HG03280 (cell line): Measurements from ENCODE around the gene ODC1.
A peak's percentile ranks its signal among the peaks of the same experiment; 100 is the strongest.
"Not testable (repeated sequence)": the region's sequence is repeated elsewhere in the genome, so short reads cannot be mapped to it uniquely, and the experiment has no call there.

ENCODE experiments used
- ATAC-seq: cut with Tn5 transposase; IDR thresholded peaks from one replicate; pipeline ENCODE4 v1.9.1; 2021; ENCODE audit warnings: mild to moderate bottlenecking, moderate library complexity; ENCODE audit not compliant: unreplicated experiment

Gene ODC1

DNA sequence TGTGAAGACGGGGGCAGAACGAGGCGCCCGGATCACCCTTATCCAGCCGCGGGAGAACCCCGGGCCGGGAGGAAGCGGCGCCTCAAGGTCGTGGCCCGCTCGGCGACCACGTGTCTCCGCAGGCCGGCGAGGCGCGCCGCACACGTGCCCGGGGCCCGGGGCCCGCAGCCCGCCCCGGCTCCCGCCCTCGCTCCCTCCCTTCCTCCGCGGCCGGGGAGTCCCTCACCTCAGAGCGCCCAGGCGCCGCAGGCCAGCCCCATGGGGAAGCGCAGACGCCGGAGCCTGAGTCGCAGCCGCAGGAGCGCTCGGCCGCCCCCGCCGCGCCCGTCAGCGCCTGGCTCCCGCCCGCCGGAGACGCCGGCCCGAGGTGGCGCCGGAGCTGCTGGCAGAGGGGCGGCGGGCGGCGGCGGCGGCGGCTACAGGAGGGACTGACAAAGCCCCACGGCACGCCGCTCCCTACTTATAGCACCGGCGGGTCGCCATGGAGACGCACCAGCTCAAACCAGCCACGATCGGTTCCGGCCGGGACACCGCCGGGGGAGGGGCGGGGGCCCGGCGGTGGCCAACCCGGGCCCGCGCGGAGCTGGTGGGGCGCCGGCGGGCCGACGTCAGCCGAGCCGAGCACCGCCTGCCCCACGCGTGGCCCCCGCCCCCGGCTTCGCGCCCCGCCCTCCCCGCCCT, at the start of gene ODC1:
Gene ODC1 (minus strand): TSS at position 433 of the 681 bp plus-strand sequence. CDS start 3,295 bp downstream, outside the sequence.
- peak; percentile 74 for ATAC-seq

DNA sequence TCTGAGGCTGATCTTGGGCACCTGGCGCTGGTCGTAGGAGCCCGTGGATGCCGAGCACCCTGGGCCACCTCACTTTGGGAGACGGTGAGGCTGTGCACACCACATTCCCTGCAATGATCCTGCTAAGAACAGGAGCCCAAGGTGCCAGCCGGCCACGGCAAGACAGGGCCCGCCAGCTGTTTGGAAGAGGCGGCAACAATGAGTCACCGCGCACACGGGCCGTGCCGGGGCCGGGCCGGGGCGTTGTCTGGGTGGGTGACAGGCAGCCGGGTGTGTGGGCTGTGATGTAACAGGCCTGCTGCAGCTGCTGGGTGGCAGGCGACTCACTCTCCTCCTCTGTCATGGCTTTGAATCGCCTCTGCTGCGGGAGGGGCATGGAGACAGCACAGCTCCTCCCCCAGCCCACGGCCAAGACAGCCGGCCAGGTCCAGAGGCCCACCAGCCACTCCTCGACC, 49.7 kb upstream of the ODC1 start:
- ATAC-seq = no peak

DNA sequence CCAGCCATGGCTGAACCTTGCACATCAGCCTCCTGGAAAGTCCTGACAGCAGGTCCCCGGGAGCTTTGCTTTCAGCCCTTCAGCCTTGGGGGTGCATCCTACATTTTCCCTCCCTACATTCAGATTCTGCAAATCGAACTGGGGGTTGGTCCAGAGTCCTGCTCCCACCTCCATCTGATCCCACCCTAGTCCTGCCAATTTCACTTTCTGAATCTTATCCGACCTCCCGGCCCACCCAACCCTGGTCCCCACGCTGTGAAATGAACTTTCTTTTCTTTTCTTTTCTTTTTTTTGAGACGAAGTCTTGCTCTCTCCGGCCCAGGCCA, 47.8 kb upstream of the ODC1 start:
- no peak for ATAC-seq

DNA sequence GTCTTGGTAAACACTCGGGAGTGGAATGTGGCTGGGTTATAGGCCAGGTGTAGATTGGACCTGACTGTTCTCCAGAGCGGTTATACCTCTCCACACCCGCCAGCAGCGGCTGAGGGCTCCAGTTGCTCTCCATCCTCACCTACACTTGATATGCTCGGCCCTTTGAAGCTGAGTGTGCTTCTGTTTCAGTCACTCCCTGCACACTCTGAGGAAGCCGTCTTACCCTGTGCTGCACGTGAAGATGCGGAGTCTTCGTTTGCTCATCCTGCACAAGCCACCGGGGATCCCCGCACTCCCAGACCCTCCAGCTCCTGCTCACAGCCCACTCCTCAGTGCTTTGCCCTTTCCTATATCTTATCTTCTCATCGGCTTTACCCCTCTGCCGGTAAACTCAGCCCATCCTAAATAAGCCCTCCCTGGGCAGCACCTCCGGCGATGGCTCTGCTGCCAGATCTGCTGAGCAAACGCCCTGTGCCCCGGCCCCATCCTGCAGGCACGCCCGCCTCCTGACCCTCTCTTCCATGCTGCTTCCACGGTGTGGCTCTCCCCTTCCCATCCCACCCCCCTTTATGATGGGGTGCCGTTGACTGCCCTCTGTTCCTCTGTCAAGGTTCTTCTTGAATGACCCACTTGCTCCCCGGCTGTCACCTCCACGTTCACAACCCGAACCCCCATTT, 47.3 kb upstream of the ODC1 start:
- ATAC-seq = no peak

DNA sequence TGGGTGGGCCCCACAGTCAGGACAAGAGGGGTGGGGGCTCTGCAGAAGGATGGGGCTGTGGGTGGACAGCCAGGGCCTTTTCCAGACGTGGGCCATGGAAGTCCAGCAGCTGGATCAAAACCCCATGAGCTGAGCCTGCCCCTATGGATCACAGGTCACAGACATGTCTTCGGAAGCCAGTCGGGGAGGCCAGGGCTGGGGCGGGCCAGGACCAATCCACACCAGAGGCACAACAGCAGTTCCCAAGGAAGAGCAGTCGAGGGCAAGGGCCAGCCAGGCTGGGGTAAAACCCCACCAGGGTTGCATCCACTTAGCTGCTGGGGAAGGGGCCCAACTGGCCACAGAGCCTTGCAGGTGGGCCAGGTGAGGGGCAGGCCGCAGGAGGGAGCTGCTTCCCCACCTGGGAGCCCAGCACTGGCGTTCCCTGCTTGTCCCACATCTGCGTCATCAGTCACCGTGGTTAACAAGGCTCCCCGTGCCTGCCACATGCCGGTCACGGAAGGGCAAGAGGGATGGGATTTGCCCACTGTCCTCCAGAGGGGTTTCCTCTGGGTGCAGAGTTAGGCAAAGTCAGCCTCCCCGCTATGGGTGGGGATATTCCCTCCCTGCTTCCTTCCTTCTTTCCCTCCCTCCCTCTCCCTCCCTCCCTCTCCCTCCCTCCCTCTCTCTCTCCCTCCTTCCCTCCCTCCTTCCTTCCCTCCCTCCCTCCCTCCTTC, 46.4 kb upstream of the ODC1 start:
- no peak for ATAC-seq

DNA sequence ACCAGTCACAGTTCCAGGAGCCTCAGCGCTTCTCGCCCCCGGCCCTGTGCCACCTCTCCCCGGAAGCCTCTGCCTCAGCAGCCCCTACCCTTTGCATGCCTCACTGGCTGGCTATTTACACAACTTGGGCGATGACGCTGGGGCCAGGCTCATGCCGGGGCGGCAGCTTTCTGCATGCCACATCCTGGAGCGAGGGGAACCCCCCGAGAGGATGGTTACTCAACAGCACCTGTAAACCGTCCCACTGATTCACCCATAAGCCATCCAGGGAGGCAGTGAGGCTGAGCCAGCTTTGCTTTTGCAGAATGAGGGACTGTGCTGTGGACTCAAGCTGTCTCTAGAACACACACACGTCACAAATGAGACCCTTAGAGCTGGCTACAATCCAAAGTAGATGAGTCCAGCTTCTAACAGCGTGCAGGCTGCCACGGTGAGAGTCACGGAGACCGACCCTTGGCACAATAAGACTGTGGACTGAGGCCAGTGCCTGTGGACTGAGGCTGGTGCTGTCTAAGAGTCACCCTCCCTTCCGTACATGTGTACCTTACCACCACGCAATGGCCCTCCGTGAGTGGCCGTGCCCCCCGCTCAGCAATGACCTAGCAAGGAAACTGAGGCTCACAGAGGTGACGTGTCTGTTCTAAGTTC, 45.6 kb upstream of the ODC1 start:
- ATAC-seq = peak; percentile 90

DNA sequence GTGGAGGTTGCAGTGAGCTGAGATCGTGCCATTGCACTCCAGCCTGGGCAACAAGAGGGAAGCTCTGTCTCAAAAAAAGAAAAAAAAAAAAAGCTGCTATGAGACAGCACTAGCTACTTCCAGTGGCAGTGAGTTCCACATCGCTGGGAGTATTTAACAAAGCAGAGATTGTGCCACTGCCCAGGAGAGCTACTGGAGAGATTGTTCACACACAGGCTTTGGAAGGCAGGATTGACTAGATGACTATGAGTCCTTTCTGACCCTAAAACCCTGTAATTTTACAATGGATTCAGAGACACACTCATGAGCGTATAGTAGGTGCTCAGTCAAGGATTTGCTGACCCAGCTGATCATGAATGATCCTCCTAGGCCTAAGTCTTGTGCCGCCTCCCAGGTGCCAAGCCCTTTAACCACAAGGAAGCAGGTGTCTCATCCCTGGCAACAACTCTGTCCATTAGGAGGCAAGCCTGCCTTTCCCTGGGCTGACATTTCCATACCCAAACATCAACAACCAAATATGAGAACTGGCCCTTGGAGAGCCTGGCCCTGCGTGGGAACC, 45.0 kb upstream of the ODC1 start:
- ATAC-seq = peak; percentile 16

DNA sequence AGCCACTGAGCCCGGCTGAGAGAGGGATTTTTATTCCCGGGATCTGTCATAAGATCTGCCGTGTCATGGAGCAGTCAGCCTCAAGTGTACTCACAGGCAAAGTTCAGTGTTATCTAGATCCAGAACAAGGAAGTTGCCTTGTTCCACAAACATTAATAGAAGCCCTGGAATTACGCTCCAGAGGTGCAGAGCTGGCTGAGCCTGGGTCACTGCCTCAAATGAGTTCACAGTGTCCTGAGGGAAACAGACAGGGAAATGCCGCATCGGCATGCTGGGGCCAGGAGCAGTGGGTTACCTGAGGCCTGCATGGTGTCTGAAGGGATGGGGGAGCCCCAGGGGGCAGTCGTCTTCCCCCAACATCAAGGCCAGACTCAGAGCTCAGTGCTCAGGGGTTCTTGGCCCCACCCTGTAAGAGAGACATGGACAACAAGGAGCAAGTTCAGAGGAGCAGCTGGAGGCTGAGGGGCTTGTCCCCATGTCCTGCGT, 42.7 kb upstream of the ODC1 start:
- no peak for ATAC-seq

DNA sequence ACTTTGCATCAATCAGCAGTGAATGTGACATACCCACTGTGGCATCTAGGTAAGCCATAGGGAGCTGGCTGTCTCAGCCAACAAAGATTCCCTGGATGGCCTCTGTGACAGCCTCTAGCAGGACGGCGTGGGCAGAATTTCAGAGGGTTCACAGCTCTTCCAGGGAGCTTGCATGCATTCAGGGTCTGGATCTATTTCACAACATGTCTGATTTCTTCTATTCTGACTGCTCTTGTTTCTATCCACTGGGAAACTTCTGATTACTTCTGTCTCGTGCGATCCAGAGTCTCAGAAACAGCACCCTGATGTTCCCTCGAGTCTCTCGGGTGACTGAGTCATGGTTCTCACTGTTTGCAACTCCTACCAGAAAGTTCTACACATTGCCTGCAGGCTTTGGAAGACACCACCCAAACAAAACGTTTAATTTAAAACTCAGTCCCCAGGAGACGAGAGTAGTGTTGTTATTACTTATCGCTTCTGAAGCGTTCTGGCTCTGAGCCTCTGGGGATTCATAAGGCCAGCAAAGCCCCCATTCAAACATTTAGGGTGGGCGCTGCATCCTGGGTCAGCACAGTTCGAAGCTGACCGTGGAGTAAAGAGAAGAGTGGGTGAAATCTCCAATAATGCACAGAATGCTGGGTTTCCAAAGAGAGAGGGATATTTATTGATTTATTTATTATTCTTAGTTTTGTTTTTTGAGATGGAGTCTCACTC, 41.9 kb upstream of the ODC1 start:
- no peak for ATAC-seq

DNA sequence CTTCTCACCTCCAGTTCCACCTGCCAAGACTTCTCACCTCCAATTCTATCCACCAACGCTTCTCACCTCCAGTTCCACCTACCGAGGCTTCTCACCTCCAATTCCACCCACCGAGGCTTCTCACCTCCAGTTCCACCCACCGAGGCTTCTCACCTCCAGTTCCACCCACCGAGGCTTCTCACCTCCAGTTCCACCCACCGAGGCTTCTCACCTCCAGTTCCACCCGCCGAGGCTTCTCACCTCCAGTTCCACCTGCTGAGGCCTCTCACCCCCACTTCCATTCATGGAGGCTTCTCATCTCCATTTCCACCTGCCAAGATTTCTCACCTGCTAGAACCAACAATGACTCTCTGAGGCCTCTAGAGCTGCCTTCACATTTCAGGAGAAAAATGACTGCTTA, 40.0 kb upstream of the ODC1 start:
- ATAC-seq = not testable (repeated sequence)

DNA sequence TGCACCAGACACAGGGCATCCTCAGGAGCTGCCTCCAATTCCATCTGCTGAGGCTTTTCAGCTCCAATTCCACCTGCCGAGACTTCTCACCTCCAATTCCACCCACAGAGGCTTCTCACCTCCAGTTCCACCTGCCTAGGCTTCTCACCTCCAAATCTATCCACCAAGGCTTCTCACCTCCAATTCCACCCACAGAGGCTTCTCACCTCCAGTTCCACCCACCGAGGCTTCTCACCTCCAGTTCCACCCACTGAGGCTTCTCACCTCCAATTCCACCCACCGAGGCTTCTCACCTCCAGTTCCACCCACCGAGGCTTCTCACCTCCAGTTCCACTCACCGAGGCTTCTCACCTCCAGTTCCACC, 39.6 kb upstream of the ODC1 start:
- not testable (repeated sequence) for ATAC-seq

DNA sequence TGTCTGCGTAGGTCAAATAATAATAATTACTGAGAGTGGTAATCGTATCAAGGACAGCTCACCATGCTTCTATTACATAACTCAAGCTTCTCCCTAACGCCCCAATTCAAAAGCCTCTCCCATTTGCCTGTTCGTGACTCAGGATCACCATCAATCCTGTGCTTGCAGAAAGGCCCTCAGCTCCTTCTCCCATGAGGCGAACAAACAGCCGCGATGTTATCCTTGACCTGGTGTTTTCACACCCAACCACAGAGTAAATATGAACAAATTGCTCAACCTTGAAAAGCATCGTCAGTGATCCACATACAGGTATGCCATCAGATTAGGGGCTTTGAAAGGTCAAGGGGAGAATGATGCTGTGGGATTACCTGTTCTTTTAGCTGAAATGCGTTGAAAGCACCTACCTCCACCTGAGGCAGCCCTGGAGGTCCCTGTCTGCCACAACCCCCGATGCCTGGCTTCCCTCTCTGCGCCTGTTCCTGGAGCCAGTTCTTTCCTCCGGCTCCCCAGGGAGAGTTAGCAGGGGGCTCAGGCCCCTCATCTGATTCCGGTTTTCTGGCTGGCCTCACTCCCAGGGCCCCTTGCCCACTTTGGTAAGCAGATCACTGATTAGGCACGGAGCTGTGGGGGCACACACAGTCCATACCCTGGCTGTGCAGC, 39.1 kb upstream of the ODC1 start:
- ATAC-seq = no peak

DNA sequence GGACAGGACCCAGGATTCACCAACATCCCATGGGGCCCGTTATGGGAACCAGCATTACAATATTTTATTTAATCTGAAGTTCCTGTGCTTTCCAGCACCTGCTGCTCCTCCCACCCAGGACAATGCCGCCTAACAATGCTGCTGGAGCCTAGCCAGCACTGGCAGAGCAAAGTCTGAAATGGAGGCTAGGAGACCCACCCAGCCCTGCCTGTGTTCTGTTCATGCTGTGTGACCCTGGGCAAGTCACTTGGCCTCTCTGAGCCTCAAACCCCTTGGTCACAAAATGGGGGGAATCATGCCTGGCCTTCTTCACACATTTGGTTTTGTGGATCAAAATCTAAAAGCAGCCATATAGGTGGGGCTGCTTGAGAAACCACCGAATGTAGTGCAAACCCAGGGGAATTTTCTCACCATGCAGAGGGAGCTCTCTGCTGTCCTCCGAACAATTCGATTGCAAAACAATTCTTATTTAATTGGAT, 38.5 kb upstream of the ODC1 start:
- ATAC-seq = no peak

DNA sequence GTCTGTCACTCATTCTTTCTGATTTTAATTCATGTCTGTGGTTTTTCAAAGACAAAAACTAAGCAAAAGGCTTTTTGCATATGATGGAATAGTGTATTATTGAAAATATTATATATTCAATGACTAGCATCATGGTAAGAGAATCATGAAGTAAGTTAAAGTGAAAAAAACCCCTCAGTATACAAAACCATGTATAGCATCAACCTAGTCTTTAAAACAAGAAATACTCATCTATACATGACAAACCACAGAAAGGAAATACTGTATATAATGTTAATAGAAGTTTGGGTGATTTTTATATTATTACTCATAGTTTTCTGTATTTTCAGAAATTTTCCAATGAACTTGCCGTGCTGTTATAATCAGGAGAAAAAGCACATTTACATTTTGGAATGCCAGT, 38.0 kb upstream of the ODC1 start:
- ATAC-seq = no peak

DNA sequence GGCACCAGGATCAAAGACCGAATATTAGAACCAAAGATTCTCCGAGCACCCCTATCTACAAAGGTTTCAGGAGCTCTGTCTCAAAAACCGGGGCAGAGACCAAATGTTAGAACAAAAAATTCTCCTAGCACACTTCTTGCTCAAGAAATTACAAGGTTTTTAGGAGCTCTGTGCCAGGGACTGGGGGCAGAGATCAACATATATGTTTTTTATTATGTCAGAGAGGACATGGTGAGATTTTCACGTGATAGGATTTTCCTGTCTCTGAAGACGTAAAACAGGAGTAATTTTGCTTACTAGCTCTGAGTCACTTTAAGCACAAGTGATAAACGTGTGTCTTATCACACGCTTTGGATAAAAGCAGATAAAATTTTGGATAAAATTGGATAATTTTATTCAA, 34.8 kb upstream of the ODC1 start:
- no peak for ATAC-seq

DNA sequence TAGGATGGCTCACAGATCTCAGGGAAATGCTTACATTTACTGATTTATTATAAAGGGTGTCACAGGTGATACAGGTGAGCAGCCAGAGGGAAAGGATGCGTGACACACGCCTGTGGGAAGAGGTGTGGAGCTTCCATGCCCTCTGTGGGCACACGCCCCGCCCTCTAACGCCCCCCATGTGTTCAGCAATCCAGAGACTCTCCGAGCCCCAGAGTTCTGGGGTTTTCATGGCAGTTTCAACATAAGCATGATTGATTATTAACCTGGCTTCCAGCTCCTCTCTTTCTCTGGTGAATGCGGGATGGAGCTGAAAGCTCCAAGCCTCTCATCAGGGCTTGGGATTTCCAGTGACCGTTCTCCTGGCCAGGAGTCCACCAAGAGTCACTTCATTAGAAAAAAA, 34.3 kb upstream of the ODC1 start:
- no peak for ATAC-seq

DNA sequence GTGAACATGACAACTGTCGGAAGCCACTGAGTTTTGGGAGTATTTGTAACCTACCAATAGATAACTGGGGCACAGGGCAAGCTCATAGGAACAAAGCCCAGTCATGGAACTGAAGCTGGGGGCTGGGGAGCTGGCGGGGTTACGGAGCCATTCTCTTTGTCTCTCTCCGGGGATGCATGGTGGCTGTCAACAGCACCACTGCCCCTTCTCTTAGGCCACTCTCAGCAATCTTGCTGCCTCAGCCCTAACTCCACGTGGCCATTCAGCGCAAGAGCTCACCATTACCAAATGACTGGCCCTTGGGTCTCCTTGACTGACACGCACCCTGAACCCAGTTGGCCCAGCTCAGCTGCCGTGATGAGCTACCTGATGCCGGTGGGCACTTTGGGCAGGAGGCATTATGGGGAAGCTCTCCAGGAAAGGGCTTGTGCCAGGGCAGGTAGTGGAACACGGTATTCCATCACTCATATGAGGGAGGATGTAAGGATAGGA, 33.6 kb upstream of the ODC1 start:
- ATAC-seq = no peak

DNA sequence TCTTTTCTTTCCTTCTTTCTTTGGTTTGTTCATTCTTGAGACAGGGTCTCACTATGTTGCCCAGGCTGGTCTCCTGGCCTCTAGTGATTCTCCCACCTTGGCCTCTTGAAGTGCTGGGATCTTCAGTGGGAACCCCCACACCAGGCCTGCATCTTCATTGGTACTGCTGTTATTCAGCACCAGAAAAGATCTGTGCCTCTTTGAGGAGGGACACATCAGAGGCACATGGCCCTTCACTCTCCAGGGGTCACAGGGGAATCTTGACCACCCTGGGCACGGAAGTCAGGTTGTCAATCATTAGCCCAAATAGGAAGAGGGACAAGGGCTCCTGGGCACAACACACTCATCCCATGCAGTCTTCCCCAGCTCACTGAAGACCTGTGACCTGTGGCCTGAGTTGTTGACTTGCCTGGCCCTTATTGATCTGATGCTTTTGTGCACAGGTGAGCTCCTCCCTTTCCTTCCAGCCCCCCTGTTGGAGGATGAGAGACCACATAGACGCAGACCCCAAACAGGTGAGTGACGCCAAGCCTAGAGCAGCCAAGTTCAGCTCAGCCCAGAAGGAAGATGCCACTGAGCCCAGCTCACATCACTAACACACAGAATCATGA, 33.0 kb upstream of the ODC1 start:
- ATAC-seq = no peak

DNA sequence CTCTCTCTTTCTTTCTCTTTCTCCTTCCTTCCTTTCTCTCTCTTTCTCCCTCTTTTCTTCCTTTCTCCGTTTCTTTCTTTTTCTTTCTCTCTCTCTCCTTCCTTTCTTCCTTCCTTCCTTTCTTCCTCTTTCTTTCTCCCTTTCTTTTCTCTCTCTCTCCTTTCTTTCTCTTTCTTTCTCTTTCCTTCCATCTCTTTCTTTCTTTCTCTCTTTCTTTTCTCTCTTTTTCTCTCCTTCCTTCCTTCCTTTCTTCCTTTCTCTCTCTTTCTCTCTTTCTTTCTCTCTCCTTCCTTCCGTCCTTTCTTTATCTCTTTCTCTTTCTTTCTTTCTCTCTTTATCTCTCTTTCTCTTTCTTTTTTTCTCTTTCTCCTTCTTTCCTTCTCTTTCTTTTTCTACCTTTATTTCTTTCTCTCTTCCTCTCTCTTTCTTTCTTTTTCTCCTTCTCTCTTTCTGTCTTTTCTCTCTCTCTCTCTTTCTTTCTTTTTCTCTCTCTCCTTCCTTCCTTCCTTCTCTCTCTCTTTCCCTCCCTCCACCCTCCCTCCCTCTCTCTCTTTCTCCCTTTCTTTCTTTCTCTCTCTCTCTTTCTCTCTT, 32.3 kb upstream of the ODC1 start:
- ATAC-seq = no peak
